ENCODE data around the gene MRPS27.

The MRPS27 gene

DNA sequence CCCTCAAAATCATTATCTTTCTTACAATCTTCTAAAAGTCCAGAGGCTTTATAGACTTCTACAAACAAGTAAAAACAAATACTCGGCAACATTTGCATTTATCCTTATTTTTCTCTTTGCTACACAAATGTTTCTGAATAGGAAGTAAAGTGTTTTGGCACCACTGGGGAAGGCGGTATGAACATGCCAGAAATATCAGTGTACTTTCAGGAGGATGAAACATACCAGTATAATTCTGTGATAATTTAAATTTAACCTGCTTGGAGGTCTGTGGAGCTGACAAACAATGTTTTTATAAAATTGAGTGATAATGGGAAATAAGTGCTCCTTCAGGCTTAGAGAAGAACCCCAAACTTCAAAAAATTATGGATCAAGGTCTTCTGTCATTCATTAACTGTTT, 51.8 kb downstream of the MRPS27 start:
- no peak for DNase-seq (ENCODE audit: low spot score)
- TF ChIP-seq, protein P1, sequence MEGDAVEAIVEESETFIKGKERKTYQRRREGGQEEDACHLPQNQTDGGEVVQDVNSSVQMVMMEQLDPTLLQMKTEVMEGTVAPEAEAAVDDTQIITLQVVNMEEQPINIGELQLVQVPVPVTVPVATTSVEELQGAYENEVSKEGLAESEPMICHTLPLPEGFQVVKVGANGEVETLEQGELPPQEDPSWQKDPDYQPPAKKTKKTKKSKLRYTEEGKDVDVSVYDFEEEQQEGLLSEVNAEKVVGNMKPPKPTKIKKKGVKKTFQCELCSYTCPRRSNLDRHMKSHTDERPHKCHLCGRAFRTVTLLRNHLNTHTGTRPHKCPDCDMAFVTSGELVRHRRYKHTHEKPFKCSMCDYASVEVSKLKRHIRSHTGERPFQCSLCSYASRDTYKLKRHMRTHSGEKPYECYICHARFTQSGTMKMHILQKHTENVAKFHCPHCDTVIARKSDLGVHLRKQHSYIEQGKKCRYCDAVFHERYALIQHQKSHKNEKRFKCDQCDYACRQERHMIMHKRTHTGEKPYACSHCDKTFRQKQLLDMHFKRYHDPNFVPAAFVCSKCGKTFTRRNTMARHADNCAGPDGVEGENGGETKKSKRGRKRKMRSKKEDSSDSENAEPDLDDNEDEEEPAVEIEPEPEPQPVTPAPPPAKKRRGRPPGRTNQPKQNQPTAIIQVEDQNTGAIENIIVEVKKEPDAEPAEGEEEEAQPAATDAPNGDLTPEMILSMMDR (IDR thresholded peaks at IDR 0.05), result no peak
- Histone ChIP-seq H3K27ac (no peak overlapping the region), H3K4me3 (no peak overlapping the region)

DNA sequence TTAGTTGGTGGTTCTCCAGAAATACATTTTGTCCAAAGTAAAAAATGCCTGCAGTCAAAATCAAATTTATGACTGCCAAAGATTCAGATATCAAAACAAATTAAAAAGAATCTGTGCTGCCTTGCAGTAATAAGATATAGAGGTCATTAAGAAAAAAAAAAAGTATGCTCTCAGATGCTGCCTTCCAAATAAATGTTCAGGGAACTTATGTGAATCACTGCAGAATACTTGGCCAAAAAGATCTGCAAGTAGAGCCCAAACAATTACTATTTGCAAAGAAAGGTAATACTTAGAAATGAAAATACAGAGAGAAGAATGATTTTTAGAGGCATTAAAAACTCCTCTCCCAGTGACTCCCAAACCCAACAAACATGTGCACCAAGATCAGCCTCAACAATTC, 52.4 kb downstream of the MRPS27 start:
- DNase-seq (ENCODE audit: low spot score), result no peak
- no peak overlapping the region for H3K27ac ChIP-seq
- H3K4me3 ChIP-seq, result no peak overlapping the region
- TF ChIP-seq, protein P1 (IDR thresholded peaks at IDR 0.05), result no peak

DNA sequence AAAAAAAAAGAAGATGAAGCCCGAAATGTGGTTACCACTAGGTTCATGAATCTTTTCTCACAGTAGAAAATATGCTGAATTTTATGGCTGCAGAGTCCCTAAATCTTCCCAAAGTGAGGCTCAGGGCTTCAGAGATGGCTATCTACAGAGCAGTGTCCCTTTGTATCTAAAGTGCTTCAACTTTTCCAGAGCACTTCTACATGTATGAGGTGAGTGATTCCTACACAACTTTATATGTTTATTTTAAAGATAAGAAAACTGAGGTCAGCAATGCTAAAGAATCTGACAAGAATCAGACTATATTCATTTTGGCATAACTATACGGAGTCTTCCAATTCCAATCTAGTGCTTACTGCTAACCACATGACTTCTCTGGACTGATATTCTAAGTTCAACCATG, 53.2 kb downstream of the MRPS27 start:
- Histone ChIP-seq H3K27ac (no peak overlapping the region), H3K4me3 (no peak overlapping the region)
- DNase-seq (ENCODE audit: low spot score), result no peak
- TF ChIP-seq, protein P1 (IDR thresholded peaks at IDR 0.05), result no peak

DNA sequence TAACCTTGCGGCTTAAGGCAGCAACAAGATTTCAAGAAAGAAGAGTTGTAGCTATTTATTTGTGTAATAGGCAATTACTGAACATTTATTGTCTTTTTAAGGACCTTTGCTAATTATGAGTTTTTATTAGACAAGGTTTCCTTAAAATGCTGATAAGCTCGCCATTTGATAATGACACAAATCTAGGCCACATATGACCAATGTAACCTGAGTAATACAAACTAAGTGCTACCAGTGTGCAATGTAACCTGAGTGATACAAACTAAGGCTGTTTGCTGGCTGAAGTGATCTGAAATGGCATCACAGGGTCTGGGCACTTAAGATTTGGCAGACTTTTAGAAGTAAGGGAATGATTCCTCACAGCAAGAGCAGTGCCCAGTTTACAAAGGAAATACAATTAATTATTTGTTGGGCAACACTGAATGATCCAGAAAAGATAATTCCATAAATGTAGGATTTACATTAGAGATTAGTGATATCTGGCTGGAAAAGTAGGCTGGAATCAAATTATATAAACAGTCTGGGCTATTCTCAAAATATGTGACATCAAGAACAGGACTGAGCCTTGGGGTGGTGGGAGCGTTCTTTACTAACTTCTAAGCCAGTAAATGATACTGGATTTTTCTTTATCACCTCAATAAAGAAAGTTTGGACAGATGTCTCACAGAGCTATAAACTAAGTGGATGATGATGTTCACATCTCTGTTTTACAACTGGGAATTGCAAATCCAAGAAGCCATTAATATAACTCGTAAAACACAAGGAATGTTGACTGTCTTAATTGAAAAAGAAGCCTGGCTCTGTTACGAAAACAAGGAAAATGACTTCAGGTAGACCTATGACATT, 54.8 kb downstream of the MRPS27 start:
- TF ChIP-seq, protein P1 (IDR thresholded peaks at IDR 0.05), result no peak
- H3K4me3 ChIP-seq, result no peak overlapping the region
- H3K27ac ChIP-seq, result no peak overlapping the region
- no peak for DNase-seq (ENCODE audit: low spot score)

DNA sequence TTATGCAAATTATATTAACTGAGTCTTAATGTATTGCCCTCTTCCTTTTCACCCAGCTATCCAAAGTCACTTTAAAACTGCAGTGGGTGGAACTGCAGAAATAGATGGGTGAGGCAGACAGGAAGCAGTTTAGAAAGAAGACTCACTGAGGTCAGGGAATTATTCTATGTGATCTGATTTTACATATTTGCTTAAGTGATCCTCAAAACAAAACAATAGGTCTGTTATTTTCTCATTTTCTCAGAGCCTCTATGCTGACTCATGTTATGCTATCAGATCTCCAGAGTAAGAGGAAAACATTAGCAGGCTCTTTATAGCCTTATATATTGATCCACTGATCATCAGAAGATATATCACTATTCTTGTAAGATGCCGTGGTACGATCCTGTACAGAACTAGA, 63.5 kb downstream of the MRPS27 start:
- no peak overlapping the region for H3K27ac ChIP-seq
- DNase-seq (ENCODE audit: low spot score), result no peak
- TF ChIP-seq, protein P1 (IDR thresholded peaks at IDR 0.05), result no peak
- no peak overlapping the region for H3K4me3 ChIP-seq

DNA sequence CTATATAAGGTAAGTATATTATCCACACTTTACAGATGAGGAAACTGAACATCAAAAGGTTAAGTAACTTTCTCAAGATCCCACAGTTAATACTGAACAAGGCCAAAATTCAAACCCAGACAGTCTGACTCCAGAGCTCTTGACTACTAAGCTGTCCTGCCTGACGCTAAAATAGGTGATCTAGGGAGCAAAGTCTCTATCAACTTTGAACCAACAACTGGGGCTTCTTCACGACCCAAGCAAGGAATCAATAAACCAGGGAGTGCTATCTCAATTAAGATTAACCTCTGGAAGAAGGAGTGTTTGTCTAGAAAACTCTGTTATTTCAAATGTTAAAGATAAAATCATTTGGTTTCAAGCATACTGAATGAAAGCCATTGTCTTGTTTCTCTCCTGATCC, 64.4 kb downstream of the MRPS27 start:
- TF ChIP-seq, protein P1 (IDR thresholded peaks at IDR 0.05), result no peak
- H3K27ac ChIP-seq, result no peak overlapping the region
- no peak for DNase-seq (ENCODE audit: low spot score)
- H3K4me3 ChIP-seq, result no peak overlapping the region

DNA sequence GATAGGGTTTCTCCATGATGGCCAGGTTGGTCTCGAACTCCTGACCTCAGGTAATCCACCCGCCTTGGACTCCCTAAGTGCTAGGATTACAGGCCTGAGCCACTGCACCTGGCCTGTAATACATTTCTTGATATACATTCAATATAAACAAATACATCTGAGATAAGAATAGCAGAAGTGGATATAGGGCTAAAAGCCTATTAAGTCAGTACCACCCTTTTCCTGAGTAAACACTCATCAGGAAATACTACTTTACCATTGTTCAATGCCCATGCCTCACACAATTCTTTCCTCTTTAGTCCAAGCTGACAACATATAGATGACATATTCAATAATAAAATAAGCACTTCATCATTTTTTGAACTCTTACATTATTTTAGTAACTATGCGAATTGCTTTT, 64.8 kb downstream of the MRPS27 start:
- H3K4me3 ChIP-seq, result no peak overlapping the region
- no peak overlapping the region for H3K27ac ChIP-seq
- TF ChIP-seq, protein P1 (IDR thresholded peaks at IDR 0.05), result no peak
- DNase-seq (ENCODE audit: low spot score), result no peak

Data from coronary artery (tissue), 2 donors.